Left ventricle myocardium inferior (tissue), 1 donor: ENCODE measurements around the gene FOXP4. TPM values are rescaled to one million over a fixed set of nuclear protein-coding genes. Genes with fewer than 3 reads are reported as not detected.

ENCODE experiments used
- DNase-seq: peaks from one replicate; pipeline ENCODE4 v3.0.0-alpha.2; 2020
- H3K27ac ChIP-seq: fragments of 200-600 bp; replicated peaks from 2 replicates; pipeline ENCODE4 v1.8.0; 2021
- H3K27me3 ChIP-seq: fragments of 200-600 bp; 2 replicates; pipeline ENCODE4 v1.8.0; 2021; ENCODE audit warnings: low read depth
- H3K36me3 ChIP-seq: fragments of 200-600 bp; 2 replicates; pipeline ENCODE4 v1.8.0; 2021
- H3K4me1 ChIP-seq: fragments of 200-600 bp; 2 replicates; pipeline ENCODE4 v1.8.0; 2021
- H3K4me3 ChIP-seq: fragments of 200-600 bp; 2 replicates; pipeline ENCODE4 v1.8.0; 2021; ENCODE audit warnings: mild to moderate bottlenecking, moderate library complexity
- H3K9me3 ChIP-seq: fragments of 200-600 bp; replicated peaks from 2 replicates; pipeline ENCODE4 v1.8.0; 2021
- CTCF ChIP-seq: fragments of 200-600 bp; IDR thresholded peaks from 2 replicates; pipeline ENCODE4 v1.8.0; 2021; ENCODE audit warnings: antibody characterized with exemption, mild to moderate bottlenecking, borderline replicate concordance
- intact Hi-C: fragments of 100-400 bp; cut with micrococcal nuclease; formaldehyde crosslinking; loops from one replicate; pipeline ENCODE4 v1.11.0; 2022
- total RNA-seq: library from RNA; stranded (reverse); fragmentation: NEBNext Ultra II Directional; extraction: Animal tissue kit (Norgen Biotek cat#: 25700); gene quantifications from one replicate; pipeline ENCODE4 v1.2.1, GENCODE V29; 2021
- donor health status: DM: no; HTN: yes; CAD: no; lungs with severe emphysema.

FOXP4 gene
- total RNA-seq, 1 donor from 2014 or later = 15.0 TPM

- H3K4me1 ChIP-seq = no peaks in the 10 kb centered on the region
- H3K27ac ChIP-seq = no peak overlapping the region
- H3K27me3 ChIP-seq = no peaks in the 10 kb centered on the region
- H3K4me3 ChIP-seq = no peak overlapping the region
- DNase-seq = no peak
- intact Hi-C loops = no loop called here
- peaks cover 28% of the 10 kb centered on the region for H3K36me3 ChIP-seq
- no peaks in the 10 kb centered on the region for H3K9me3 ChIP-seq
- TF ChIP-seq CTCF = no peak
Measured at GRCh38 chr6:41596096-41596685, 50.0 kb downstream of the FOXP4 start.

- no peak overlapping the region for H3K4me3 ChIP-seq
- intact Hi-C loops = no loop called here
- no peak overlapping the region for H3K27ac ChIP-seq
- peaks cover 28% of the 10 kb centered on the region for H3K36me3 ChIP-seq
- DNase-seq = no peak
- no peaks in the 10 kb centered on the region for H3K4me1 ChIP-seq
- no peaks in the 10 kb centered on the region for H3K27me3 ChIP-seq
- no peaks in the 10 kb centered on the region for H3K9me3 ChIP-seq
- TF ChIP-seq CTCF = no peak
Measured at GRCh38 chr6:41596807-41597206, 50.6 kb downstream of the FOXP4 start.

GRCh38 chr6:41597246-41598000 lies 51.2 kb downstream of the FOXP4 start:
- no peak overlapping the region for H3K27ac ChIP-seq
- peaks cover 28% of the 10 kb centered on the region for H3K36me3 ChIP-seq
- no peak for DNase-seq
- no peaks in the 10 kb centered on the region for H3K4me1 ChIP-seq
- no peaks in the 10 kb centered on the region for H3K27me3 ChIP-seq
- H3K9me3 ChIP-seq = no peaks in the 10 kb centered on the region
- no peak for TF ChIP-seq CTCF
- H3K4me3 ChIP-seq = no peak overlapping the region
- intact Hi-C loops = no loop called here

GRCh38 chr6:41598670-41599014 lies 52.5 kb downstream of the FOXP4 start:
- H3K4me1 ChIP-seq = peaks cover 9% of the 10 kb centered on the region
- no peaks in the 10 kb centered on the region for H3K9me3 ChIP-seq
- DNase-seq = no peak
- no peak overlapping the region for H3K4me3 ChIP-seq
- TF ChIP-seq CTCF = no peak
- H3K27me3 ChIP-seq = no peaks in the 10 kb centered on the region
- H3K36me3 ChIP-seq = peaks cover 28% of the 10 kb centered on the region
- intact Hi-C loops = no loop called here
- no peak overlapping the region for H3K27ac ChIP-seq

- no peak for TF ChIP-seq CTCF
- H3K4me1 ChIP-seq = peaks cover 9% of the 10 kb centered on the region
- no peak overlapping the region for H3K27ac ChIP-seq
- H3K36me3 ChIP-seq = peaks cover 28% of the 10 kb centered on the region
- H3K27me3 ChIP-seq = no peaks in the 10 kb centered on the region
- H3K4me3 ChIP-seq = no peak overlapping the region
- no peak for DNase-seq
- no peaks in the 10 kb centered on the region for H3K9me3 ChIP-seq
- intact Hi-C loops = no loop called here
Measured at GRCh38 chr6:41599015-41599851, 53.1 kb downstream of the FOXP4 start.
